22Rv1 (cell line): ENCODE data around the gene ZSWIM2.
A peak's percentile ranks its signal among the peaks of the same experiment; 100 is the strongest.

Source experiments
- H3K27ac ChIP-seq: fragments of 450-650 bp; 2 replicates; pipeline ENCODE4 v1.5.1; 2017
- CTCF ChIP-seq: fragments of 450-650 bp; IDR thresholded peaks from 2 replicates; pipeline ENCODE4 v1.5.1; 2017; ENCODE audit warnings: mild to moderate bottlenecking
- ZFX ChIP-seq: fragments of 450-650 bp; IDR thresholded peaks from 2 replicates; pipeline ENCODE4 v1.6.1; 2017; ENCODE audit warnings: antibody characterized with exemption, borderline replicate concordance

ZSWIM2 gene

GRCh38 chr2:186784930-186785329 lies 64.0 kb downstream of the ZSWIM2 start:
- H3K27ac ChIP-seq, result no peak overlapping the region
- TF ChIP-seq CTCF (no peak), ZFX (no peak)

GRCh38 chr2:186783254-186783653 lies 65.7 kb downstream of the ZSWIM2 start:
- TF ChIP-seq ZFX (no peak), CTCF (no peak)

GRCh38 chr2:186780701-186781316 lies 68.2 kb downstream of the ZSWIM2 start:
- no peak overlapping the region for H3K27ac ChIP-seq
- TF ChIP-seq CTCF, result peak; percentile 31
- TF ChIP-seq ZFX, result no peak

More at GRCh38 chr2:186783254-186783653, 65.7 kb downstream of the ZSWIM2 start:
- H3K27ac ChIP-seq, result no peak overlapping the region
